IPS-18a (cell line): ENCODE results near the gene CHST13.

ENCODE experiments used
- H3K27ac ChIP-seq: one replicate; pipeline ENCODE4 v1.5.1; 2013; ENCODE audit warnings: low read length
- H3K27me3 ChIP-seq: one replicate; pipeline ENCODE4 v1.6.1; 2013; ENCODE audit warnings: mild to moderate bottlenecking, low read length; ENCODE audit not compliant: control insufficient read depth, insufficient read depth
- H3K36me3 ChIP-seq: one replicate; pipeline ENCODE4 v1.6.1; 2013; ENCODE audit warnings: low read depth, low read length; ENCODE audit not compliant: control insufficient read depth
- H3K4me1 ChIP-seq: one replicate; pipeline ENCODE4 v1.6.1; 2013; ENCODE audit warnings: low read depth, low read length; ENCODE audit not compliant: control insufficient read depth
- H3K4me3 ChIP-seq: one replicate; pipeline ENCODE4 v1.5.1; 2013; ENCODE audit warnings: low read length
- H3K9ac ChIP-seq: one replicate; pipeline ENCODE4 v1.6.1; 2013; ENCODE audit warnings: mild to moderate bottlenecking, low read length, moderate library complexity
- H3K9me3 ChIP-seq: one replicate; pipeline ENCODE4 v1.6.1; 2013; ENCODE audit warnings: low read depth, low read length; ENCODE audit not compliant: control insufficient read depth

CHST13 gene

GRCh38 chr3:126521122-126521891, 2.6 kb upstream of the CHST13 start:
- H3K4me3 ChIP-seq, result no peak overlapping the region
- H3K9ac ChIP-seq, result no peak overlapping the region
- H3K9me3 ChIP-seq, result no peaks in the 10 kb centered on the region
- no peaks in the 10 kb centered on the region for H3K4me1 ChIP-seq
- H3K36me3 ChIP-seq, result no peaks in the 10 kb centered on the region
- H3K27ac ChIP-seq, result no peak overlapping the region
- peaks cover 21% of the 10 kb centered on the region for H3K27me3 ChIP-seq

- H3K4me3 ChIP-seq, result no peak overlapping the region
- peaks cover 21% of the 10 kb centered on the region for H3K27me3 ChIP-seq
- H3K36me3 ChIP-seq, result no peaks in the 10 kb centered on the region
- no peak overlapping the region for H3K27ac ChIP-seq
- no peak overlapping the region for H3K9ac ChIP-seq
- H3K9me3 ChIP-seq, result no peaks in the 10 kb centered on the region
- no peaks in the 10 kb centered on the region for H3K4me1 ChIP-seq
These were observed 1.6 kb upstream of the CHST13 start for GRCh38 chr3:126522363-126522788.

GRCh38 chr3:126524429-126524988, 554 bp downstream of the CHST13 start:
- no peak overlapping the region for H3K27ac ChIP-seq
- peaks cover 21% of the 10 kb centered on the region for H3K27me3 ChIP-seq
- no peaks in the 10 kb centered on the region for H3K9me3 ChIP-seq
- H3K4me1 ChIP-seq, result no peaks in the 10 kb centered on the region
- peak overlapping the region; percentile 22 for H3K9ac ChIP-seq
- no peaks in the 10 kb centered on the region for H3K36me3 ChIP-seq
- peak overlapping the region; percentile 64 for H3K4me3 ChIP-seq

GRCh38 chr3:126525091-126525852, 1.3 kb downstream of the CHST13 start:
- Histone ChIP-seq H3K4me1 (no peaks in the 10 kb centered on the region), H3K9me3 (no peaks in the 10 kb centered on the region), H3K36me3 (no peaks in the 10 kb centered on the region), H3K9ac (no peak overlapping the region), H3K27ac (no peak overlapping the region), H3K4me3 (no peak overlapping the region), H3K27me3 (peaks cover 21% of the 10 kb centered on the region)

- no peaks in the 10 kb centered on the region for H3K4me1 ChIP-seq
- H3K9me3 ChIP-seq, result no peaks in the 10 kb centered on the region
These were observed 2.1 kb downstream of the CHST13 start for GRCh38 chr3:126525853-126526667.

GRCh38 chr3:126526668-126527005, 2.7 kb downstream of the CHST13 start:
- no peak overlapping the region for H3K4me3 ChIP-seq
- no peaks in the 10 kb centered on the region for H3K9me3 ChIP-seq
- H3K4me1 ChIP-seq, result no peaks in the 10 kb centered on the region
- H3K27me3 ChIP-seq, result peaks cover 21% of the 10 kb centered on the region
- H3K9ac ChIP-seq, result no peak overlapping the region
- H3K27ac ChIP-seq, result no peak overlapping the region
- H3K36me3 ChIP-seq, result no peaks in the 10 kb centered on the region

More at GRCh38 chr3:126525853-126526667, 2.1 kb downstream of the CHST13 start:
- H3K9ac ChIP-seq, result no peak overlapping the region
- H3K27me3 ChIP-seq, result peaks cover 21% of the 10 kb centered on the region
- H3K4me3 ChIP-seq, result no peak overlapping the region
- no peak overlapping the region for H3K27ac ChIP-seq
- no peaks in the 10 kb centered on the region for H3K36me3 ChIP-seq

- Histone ChIP-seq H3K27ac (no peak overlapping the region), H3K9me3 (no peaks in the 10 kb centered on the region), H3K36me3 (no peaks in the 10 kb centered on the region), H3K9ac (no peak overlapping the region), H3K27me3 (peaks cover 21% of the 10 kb centered on the region), H3K4me3 (no peak overlapping the region), H3K4me1 (no peaks in the 10 kb centered on the region)
These were observed 3.1 kb downstream of the CHST13 start for GRCh38 chr3:126527006-126527405.

- no peak overlapping the region for H3K4me3 ChIP-seq
- H3K27ac ChIP-seq, result no peak overlapping the region
- no peaks in the 10 kb centered on the region for H3K9me3 ChIP-seq
- H3K4me1 ChIP-seq, result no peaks in the 10 kb centered on the region
- H3K36me3 ChIP-seq, result no peaks in the 10 kb centered on the region
- H3K27me3 ChIP-seq, result peaks cover 18% of the 10 kb centered on the region
- no peak overlapping the region for H3K9ac ChIP-seq
These were observed 3.7 kb downstream of the CHST13 start for GRCh38 chr3:126527455-126528211.

GRCh38 chr3:126528419-126528799, 4.5 kb downstream of the CHST13 start:
- Histone ChIP-seq H3K27me3 (peaks cover 10% of the 10 kb centered on the region), H3K4me3 (no peak overlapping the region), H3K9me3 (no peaks in the 10 kb centered on the region), H3K4me1 (no peaks in the 10 kb centered on the region), H3K36me3 (no peaks in the 10 kb centered on the region), H3K27ac (no peak overlapping the region), H3K9ac (no peak overlapping the region)

GRCh38 chr3:126528800-126529541, 5.0 kb downstream of the CHST13 start:
- Histone ChIP-seq H3K9me3 (no peaks in the 10 kb centered on the region), H3K36me3 (no peaks in the 10 kb centered on the region), H3K9ac (no peak overlapping the region), H3K4me3 (no peak overlapping the region), H3K27ac (no peak overlapping the region), H3K27me3 (peaks cover 5% of the 10 kb centered on the region), H3K4me1 (no peaks in the 10 kb centered on the region)
